ENCODE measurements around the gene ZNRF3. TPM values are rescaled to one million over a fixed set of nuclear protein-coding genes. Genes with fewer than 3 reads are reported as not detected.

The ZNRF3 gene
- total RNA-seq, 1 donor from 2014 or later, result 23.1 TPM

DNA sequence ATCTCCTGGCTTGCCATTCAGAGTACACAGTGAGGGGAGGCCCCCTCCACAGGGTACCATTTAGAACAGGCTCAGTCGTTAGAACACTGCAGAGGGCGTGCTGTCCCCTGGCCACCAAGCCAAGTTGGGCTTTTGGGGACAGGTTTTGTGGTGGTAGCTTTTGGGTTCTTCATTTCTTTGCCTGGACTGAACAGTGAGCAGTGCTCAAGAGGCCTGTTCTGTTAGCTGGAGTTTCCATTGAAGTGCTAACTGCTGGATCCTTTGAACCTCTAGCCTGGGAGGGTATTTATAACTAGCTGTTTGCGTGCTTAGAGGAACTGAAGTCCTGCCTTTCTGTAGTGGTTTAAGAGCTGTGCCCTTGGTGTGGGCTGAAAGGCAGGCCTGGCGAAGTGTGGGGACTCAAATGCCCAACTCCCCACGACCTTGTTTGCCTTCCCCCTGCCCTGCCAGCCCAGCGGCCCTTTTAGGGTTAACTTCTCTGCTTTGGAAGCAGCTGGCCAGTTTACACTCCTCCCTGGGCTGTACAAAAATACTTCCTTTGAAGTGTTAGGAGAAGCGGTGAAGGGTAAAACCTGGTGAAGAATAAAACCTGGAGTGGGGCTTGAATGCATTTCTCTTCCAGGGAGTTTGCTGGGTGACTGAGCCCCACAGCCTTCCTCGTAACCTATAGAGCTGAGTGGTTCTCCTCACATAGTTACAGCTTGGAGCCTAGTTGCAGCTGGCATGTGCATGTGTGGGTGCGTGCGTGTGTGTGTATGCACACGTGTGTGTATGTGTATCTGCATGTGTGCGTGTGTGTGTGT lies 34.6 kb downstream of the ZNRF3 start:
- Mint-ChIP-seq H3K4me3 (peak overlapping the region; percentile 76), H3K4me1 (ENCODE audit: unreplicated experiment) (peaks cover 79% of the 10 kb centered on the region), H3K36me3 (no peaks in the 10 kb centered on the region), H3K27me3 (no peaks in the 10 kb centered on the region), H3K9me3 (no peaks in the 10 kb centered on the region), H3K27ac (peak overlapping the region; percentile 75)
- TF ChIP-seq, protein P1, sequence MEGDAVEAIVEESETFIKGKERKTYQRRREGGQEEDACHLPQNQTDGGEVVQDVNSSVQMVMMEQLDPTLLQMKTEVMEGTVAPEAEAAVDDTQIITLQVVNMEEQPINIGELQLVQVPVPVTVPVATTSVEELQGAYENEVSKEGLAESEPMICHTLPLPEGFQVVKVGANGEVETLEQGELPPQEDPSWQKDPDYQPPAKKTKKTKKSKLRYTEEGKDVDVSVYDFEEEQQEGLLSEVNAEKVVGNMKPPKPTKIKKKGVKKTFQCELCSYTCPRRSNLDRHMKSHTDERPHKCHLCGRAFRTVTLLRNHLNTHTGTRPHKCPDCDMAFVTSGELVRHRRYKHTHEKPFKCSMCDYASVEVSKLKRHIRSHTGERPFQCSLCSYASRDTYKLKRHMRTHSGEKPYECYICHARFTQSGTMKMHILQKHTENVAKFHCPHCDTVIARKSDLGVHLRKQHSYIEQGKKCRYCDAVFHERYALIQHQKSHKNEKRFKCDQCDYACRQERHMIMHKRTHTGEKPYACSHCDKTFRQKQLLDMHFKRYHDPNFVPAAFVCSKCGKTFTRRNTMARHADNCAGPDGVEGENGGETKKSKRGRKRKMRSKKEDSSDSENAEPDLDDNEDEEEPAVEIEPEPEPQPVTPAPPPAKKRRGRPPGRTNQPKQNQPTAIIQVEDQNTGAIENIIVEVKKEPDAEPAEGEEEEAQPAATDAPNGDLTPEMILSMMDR (conservative IDR thresholded peaks at IDR 0.05), result no peak
- DNase-seq (ENCODE audit: extremely low spot score, unreplicated experiment), result no peak

DNA sequence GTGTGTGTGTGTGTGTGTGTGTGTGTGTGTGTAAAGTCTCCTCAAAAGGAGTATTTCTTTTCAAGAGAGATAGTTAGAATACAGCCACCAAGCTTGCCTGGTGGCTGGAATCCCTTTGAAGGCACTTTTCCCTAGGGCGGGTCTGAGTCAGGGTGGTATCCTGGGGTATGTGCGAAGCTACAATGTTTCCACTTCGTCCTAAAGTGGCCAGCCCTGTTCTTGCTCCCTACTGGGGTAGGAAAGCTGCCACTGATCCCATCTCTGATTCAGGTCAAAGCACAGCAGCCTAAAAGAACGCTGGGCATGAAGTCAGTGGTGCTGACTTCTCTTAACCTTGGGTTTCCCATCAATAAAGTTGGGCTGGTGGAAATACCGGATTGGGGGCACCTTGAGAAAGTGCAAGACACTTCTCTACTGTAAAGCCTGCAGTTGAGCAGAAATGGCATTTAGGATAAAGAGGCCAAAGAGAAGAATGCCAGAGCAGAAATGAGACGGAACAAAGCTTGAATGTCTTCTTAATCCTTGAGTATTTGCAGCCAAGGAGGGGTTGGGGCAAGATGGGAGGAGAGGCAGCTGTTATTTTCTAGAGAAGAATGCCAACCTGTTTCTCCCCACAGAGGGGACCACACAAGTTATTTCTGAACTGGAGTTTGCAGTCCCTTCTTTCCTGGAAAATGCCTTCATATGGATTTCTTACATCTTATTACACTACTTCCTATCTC lies 35.3 kb downstream of the ZNRF3 start:
- peak overlapping the region; percentile 75 for H3K27ac Mint-ChIP-seq

DNA sequence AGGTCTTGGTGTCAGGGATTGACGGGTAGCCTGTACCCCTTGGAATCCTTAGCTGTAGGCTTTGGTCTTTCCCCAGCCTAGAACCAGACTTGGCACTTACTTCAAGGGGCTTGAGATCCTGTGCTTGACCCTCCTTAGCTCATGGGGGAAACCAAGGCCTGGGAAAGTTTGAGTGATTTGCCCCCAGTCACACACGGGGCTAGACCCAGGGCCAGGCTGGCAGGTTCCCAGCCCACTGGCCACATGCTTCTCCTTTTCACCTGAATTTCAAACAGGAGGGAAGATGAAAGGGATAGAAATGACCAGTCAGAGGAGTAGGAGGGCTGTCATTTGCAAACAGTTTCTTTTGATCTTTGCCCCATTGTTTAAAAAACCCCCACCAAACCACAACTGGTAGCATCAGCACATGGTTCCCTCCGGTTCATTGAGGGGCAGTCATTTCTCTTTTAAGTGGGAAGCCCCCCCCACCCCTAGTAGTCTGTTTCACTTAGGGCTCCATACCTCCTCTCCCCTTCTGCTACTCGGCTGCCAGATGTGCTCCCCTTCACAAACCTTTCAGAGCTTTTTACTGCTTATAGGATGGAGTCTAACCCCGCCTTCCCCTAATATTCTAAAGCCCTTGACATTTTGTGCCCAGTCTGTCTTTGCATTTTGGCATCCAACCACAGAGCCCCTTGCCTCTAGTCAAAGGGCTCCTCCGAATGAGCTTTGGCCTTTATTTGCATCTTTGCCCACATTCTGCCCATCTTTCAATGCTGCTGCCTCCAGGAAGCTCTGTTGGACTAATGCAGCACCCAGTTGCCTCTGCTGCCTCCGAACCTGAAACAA lies 37.6 kb downstream of the ZNRF3 start:
- Mint-ChIP-seq H3K4me1 (ENCODE audit: unreplicated experiment) (peaks cover 84% of the 10 kb centered on the region), H3K27ac (peak overlapping the region; percentile 72), H3K4me3 (peak overlapping the region; percentile 19), H3K36me3 (no peaks in the 10 kb centered on the region), H3K9me3 (no peaks in the 10 kb centered on the region), H3K27me3 (no peaks in the 10 kb centered on the region)
- DNase-seq (ENCODE audit: extremely low spot score, unreplicated experiment), result no peak
- TF ChIP-seq, protein P1 (conservative IDR thresholded peaks at IDR 0.05), result no peak

More for the DNA sequence above, 35.3 kb downstream of the ZNRF3 start:
- Mint-ChIP-seq H3K9me3 (no peaks in the 10 kb centered on the region), H3K27me3 (no peaks in the 10 kb centered on the region), H3K4me1 (ENCODE audit: unreplicated experiment) (peaks cover 80% of the 10 kb centered on the region), H3K36me3 (no peaks in the 10 kb centered on the region), H3K4me3 (peak overlapping the region; percentile 76)
- TF ChIP-seq, protein P1 (conservative IDR thresholded peaks at IDR 0.05), result no peak
- DNase-seq (ENCODE audit: extremely low spot score, unreplicated experiment), result no peak

DNA sequence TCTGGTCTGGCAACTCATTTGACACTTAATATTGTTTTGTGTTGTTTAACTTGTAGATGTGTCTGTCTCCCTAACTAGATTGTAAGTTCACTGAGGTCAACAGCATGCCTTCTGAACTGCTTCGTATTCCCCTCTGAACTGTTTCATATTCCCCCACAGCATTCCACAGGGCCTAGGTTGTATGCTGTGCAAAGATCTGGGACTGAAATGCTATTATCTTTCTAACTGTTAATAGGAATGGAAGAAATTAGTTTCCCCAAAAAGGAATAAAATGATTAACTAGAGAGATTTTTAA lies 38.2 kb downstream of the ZNRF3 start:
- no peak for DNase-seq (ENCODE audit: extremely low spot score, unreplicated experiment)
- Mint-ChIP-seq H3K4me3 (peak overlapping the region; percentile 19), H3K4me1 (ENCODE audit: unreplicated experiment) (peaks cover 82% of the 10 kb centered on the region), H3K27ac (peak overlapping the region; percentile 72), H3K9me3 (no peaks in the 10 kb centered on the region), H3K27me3 (no peaks in the 10 kb centered on the region), H3K36me3 (no peaks in the 10 kb centered on the region)
- TF ChIP-seq, protein P1 (conservative IDR thresholded peaks at IDR 0.05), result no peak

DNA sequence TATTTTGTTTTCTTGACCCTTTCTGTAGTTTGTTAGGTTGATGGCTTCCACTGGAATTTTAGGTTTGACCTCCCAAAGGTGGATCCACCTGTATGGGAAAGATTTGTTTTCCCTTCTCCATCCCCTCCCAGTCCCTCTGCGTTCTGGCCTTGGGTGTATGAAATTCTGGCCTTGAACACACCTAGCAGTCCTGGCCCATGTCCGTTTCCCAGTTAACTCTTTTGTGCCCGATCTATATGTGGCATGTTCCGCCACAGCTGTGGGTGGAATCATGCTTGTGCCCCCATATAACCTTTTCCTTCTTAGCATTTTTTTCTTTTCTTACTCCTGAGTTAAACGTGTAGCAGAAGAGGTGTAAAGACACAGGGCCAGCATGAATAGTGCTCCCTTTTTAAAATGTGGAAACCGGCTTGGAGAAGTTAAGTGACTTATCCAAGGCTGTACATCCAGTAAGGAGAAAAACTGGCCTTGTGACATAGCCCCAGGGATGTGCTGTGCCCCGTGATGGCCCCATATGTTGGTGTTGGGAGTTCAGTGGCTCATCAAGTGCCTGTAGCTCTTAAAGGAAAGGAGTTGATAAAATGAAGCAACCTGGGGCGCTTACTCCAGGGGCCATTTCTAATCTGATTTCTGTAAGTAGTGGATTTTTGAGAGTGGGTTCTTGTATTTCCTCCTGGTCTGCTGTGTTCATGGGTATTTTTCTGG lies 39.3 kb downstream of the ZNRF3 start:
- Mint-ChIP-seq H3K27ac (peak overlapping the region; percentile 87), H3K4me3 (peak overlapping the region; percentile 7), H3K36me3 (peaks cover 3% of the 10 kb centered on the region), H3K9me3 (no peaks in the 10 kb centered on the region), H3K27me3 (no peaks in the 10 kb centered on the region), H3K4me1 (ENCODE audit: unreplicated experiment) (peaks cover 77% of the 10 kb centered on the region)
- no peak for DNase-seq (ENCODE audit: extremely low spot score, unreplicated experiment)
- TF ChIP-seq, protein P1 (conservative IDR thresholded peaks at IDR 0.05), result no peak
